Endothelial cell of umbilical vein (primary cell): ENCODE data around the gene MVD. TPM values are rescaled to one million over a fixed set of nuclear protein-coding genes. Genes with fewer than 3 reads are reported as not detected.

Source experiments
- BruUV-seq: library from RNA; stranded (reverse); fragments of 400-500 nt; replicated peaks from 2 replicates; lab custom pipeline; 2021; lab: Mats Ljungman, UMichigan
- CTCF ChIA-PET: fragments of 300-600, 350-600 bp; sonication (Branson Sonifier 250); formaldehyde crosslinking; loops from one replicate; lab custom pipeline; 2021; ENCODE audit warnings: antibody characterized with exemption, inconsistent platforms; lab: Charles Lee
- POLR2A ChIA-PET: fragments of 300-600, 350-600 bp; sonication (Branson Sonifier 250); formaldehyde crosslinking; loops from one replicate; lab custom pipeline; 2021; ENCODE audit warnings: antibody characterized with exemption, inconsistent platforms; lab: Charles Lee
- DNase-seq: peaks from one replicate; pipeline ENCODE4 v3.0.0-alpha.2; 2011; ENCODE audit warnings: low read depth, low spot score
- FAIRE-seq: peaks from 2 replicates; lab custom pipeline; 2011; peaks lifted over from hg19 to GRCh38; lab: Jason Lieb, UNC
- H2AFZ ChIP-seq: 2 replicates; pipeline ENCODE4 v1.6.0; 2012; ENCODE audit warnings: low read depth, low read length, control low read depth, inconsistent platforms
- H3K27ac ChIP-seq: 2 replicates; pipeline ENCODE4 v1.5.1; 2011; ENCODE audit warnings: low read depth, mild to moderate bottlenecking, control low read depth, low read length, moderate library complexity; ENCODE audit not compliant: insufficient read depth
- H3K27me3 ChIP-seq, 2 experiments: 2 replicates each; pipeline versions ENCODE4 v1.6.0 to v1.6.1; 2011; ENCODE audit warnings: low read length in 2 of 2, mixed read lengths in 1 of 2; ENCODE audit not compliant: control insufficient read depth in 2 of 2, insufficient read depth in 2 of 2
- H3K36me3 ChIP-seq, 2 experiments: 2 replicates in 1 of 2; 3 replicates in 1 of 2; pipeline ENCODE4 v1.5.1; 2011; ENCODE audit warnings: low read length in 2 of 2, mild to moderate bottlenecking in 1 of 2, moderate library complexity in 1 of 2; ENCODE audit not compliant: control insufficient read depth in 2 of 2, insufficient read depth in 2 of 2; ENCODE audit errors: extremely low read depth in 1 of 2
- H3K4me1 ChIP-seq: 3 replicates; pipeline ENCODE4 v1.5.1; 2011; ENCODE audit warnings: mild to moderate bottlenecking, low read length; ENCODE audit not compliant: control insufficient read depth, insufficient read depth; ENCODE audit errors: extremely low read depth
- H3K4me2 ChIP-seq: 2 replicates; pipeline ENCODE4 v1.6.1; 2011; ENCODE audit warnings: low read length, control low read depth, mixed read lengths; ENCODE audit not compliant: insufficient read depth
- H3K4me3 ChIP-seq, 3 experiments: fragments of 200-600 bp in 1 of 3; sonication (generic), shearing (Covaris generic) in 1 of 3; replicated peaks in 1 of 3; 2 replicates each; pipeline ENCODE4 v1.5.1; 2011 to 2016; ENCODE audit warnings: control low read depth in 3 of 3, low read length in 3 of 3, mild to moderate bottlenecking in 2 of 3, inconsistent platforms in 1 of 3, low read depth in 1 of 3, moderate library complexity in 1 of 3; ENCODE audit not compliant: insufficient read depth in 1 of 3
- H3K79me2 ChIP-seq: 2 replicates; pipeline ENCODE4 v1.6.0; 2012; ENCODE audit warnings: low read length, inconsistent platforms; ENCODE audit not compliant: control insufficient read depth, insufficient read depth
- H3K9ac ChIP-seq: replicated peaks from 2 replicates; pipeline ENCODE3; 2011; ENCODE audit warnings: low read length, control low read depth; ENCODE audit not compliant: insufficient read depth; ENCODE audit errors: extremely low read depth
- H3K9me1 ChIP-seq: replicated peaks from 3 replicates; pipeline ENCODE4 v1.6.0; 2011; ENCODE audit warnings: mild to moderate bottlenecking, low read length; ENCODE audit not compliant: control insufficient read depth, insufficient read depth; ENCODE audit errors: extremely low read depth
- H3K9me3 ChIP-seq: replicated peaks from 2 replicates; pipeline ENCODE4 v1.5.1; 2012; ENCODE audit warnings: low read length, inconsistent platforms; ENCODE audit not compliant: control insufficient read depth, insufficient read depth
- H4K20me1 ChIP-seq: replicated peaks from 2 replicates; pipeline ENCODE3; 2011; ENCODE audit warnings: mild to moderate bottlenecking, low read length; ENCODE audit not compliant: control insufficient read depth, insufficient read depth; ENCODE audit errors: extremely low read depth
- CTCF ChIP-seq, 2 donors: IDR thresholded peaks; 1 replicate in 1 of 2; 2 replicates in 1 of 2; pipeline ENCODE4 v1.5.1; 2011; ENCODE audit warnings: low read length in 2 of 2, mild to moderate bottlenecking in 2 of 2, moderate library complexity in 2 of 2, control low read depth in 1 of 2, inconsistent platforms in 1 of 2, low read depth in 1 of 2; ENCODE audit not compliant: insufficient read depth in 1 of 2; ENCODE audit errors: extremely low read depth in 1 of 2
- EZH2 ChIP-seq: IDR thresholded peaks from 2 replicates; pipeline ENCODE4 v1.6.1; 2012; ENCODE audit warnings: borderline replicate concordance, low read depth, mild to moderate bottlenecking, moderate library complexity, low read length, inconsistent platforms; ENCODE audit not compliant: severe bottlenecking
- FOS ChIP-seq: IDR thresholded peaks from 2 replicates; pipeline ENCODE4 v1.6.1; 2011; ENCODE audit warnings: mild to moderate bottlenecking, low read length, moderate library complexity, borderline replicate concordance; ENCODE audit not compliant: insufficient read depth
- GATA2 ChIP-seq: IDR thresholded peaks from 2 replicates; pipeline ENCODE4 v1.7.0; 2011; ENCODE audit warnings: low read depth, mild to moderate bottlenecking, moderate library complexity, mixed read lengths, low read length; ENCODE audit not compliant: insufficient read length, insufficient read depth
- JUN ChIP-seq: IDR thresholded peaks from 2 replicates; pipeline ENCODE4 v1.6.1; 2011; ENCODE audit warnings: borderline replicate concordance, low read depth; ENCODE audit not compliant: insufficient read length, insufficient read depth
- MAX ChIP-seq: IDR thresholded peaks from 2 replicates; pipeline ENCODE4 v1.6.1; 2011; ENCODE audit not compliant: insufficient read depth, insufficient read length
- MYC ChIP-seq: IDR thresholded peaks from one replicate; pipeline ENCODE4 v1.6.1; 2011; ENCODE audit warnings: mild to moderate bottlenecking, low read depth, low read length
- POLR2A ChIP-seq: IDR thresholded peaks from 2 replicates; pipeline ENCODE4 v1.6.1; 2012; ENCODE audit warnings: low read depth, mild to moderate bottlenecking, control low read depth, low read length
- POLR2AphosphoS5 ChIP-seq: IDR thresholded peaks from 2 replicates; pipeline ENCODE4 v1.6.1; 2012; ENCODE audit warnings: low read depth, mild to moderate bottlenecking, control low read depth, low read length, moderate library complexity; ENCODE audit not compliant: insufficient read depth
- dilution Hi-C: fragments of 300-500 bp; cut with MboI; formaldehyde crosslinking; loops from one replicate; pipeline ENCODE4 v1.15.0; 2019; ENCODE audit warnings: low sequenced_read_pairs; ENCODE audit not compliant: extremely low pct_ligation_motif_present
- intact Hi-C: fragments of 100-400 bp; cut with micrococcal nuclease; formaldehyde crosslinking; loops from one replicate; pipeline ENCODE4 v1.10.0; 2022
- polyA plus RNA-seq, 4 experiments: library from polyadenylated mRNA; depleted of rRNA in 3 of 4; stranded (reverse) in 3 of 4; unstranded in 1 of 4; fragments of >200 nt; gene quantifications; 2 replicates each; pipeline versions ENCODE4 v1.2.1 to v1.2.3, GENCODE V29; 2011 to 2012; ENCODE audit warnings: missing spikeins in 1 of 4
- total RNA-seq: library from RNA; stranded (reverse); gene quantifications from 2 replicates; pipeline ENCODE4 v1.2.3, GENCODE V29; 2021

The MVD gene
- total and polyA plus RNA-seq, 2 donors (not counting 3 experiments of a cell fraction or from before 2014, with no cell fraction given) = 64.4 to 142 TPM

GRCh38 chr16:88690341-88691128 is 27.6 kb upstream of the MVD start:
- H3K4me2 ChIP-seq = no peak overlapping the region
- ChIA-PET CTCF (no interaction called here), POLR2A (no interaction called here)
- FAIRE-seq = no peak
- H3K4me1 ChIP-seq = no peaks in the 10 kb centered on the region
- H3K27me3 ChIP-seq = peaks cover 0 to 2% of the 10 kb centered on the region in 2 experiments
- no peak for DNase-seq
- no TSS peak for BruUV-seq
- H3K36me3 ChIP-seq = no peaks in the 10 kb centered on the region
- no peak overlapping the region for H3K9ac ChIP-seq
- dilution Hi-C loops = no loop called here
- no peaks in the 10 kb centered on the region for H3K79me2 ChIP-seq
- H3K27ac ChIP-seq = no peak overlapping the region
- intact Hi-C loops = no loop called here
- H3K9me3 ChIP-seq = no peaks in the 10 kb centered on the region
- TF ChIP-seq JUN = no peak
- no peak for TF ChIP-seq CTCF (IDR thresholded peaks at IDR 0.05; ENCODE audit: extremely low read depth in 1 of 2, insufficient read depth in 1 of 2, low read depth in 1 of 2, low read length in 2 of 2)
- no peak for TF ChIP-seq GATA2
- TF ChIP-seq POLR2A = no peak
- TF ChIP-seq POLR2AphosphoS5 = no peak
- no peak for TF ChIP-seq EZH2
- TF ChIP-seq FOS = no peak
- no peak for TF ChIP-seq MAX
- no peak for TF ChIP-seq MYC
- no peaks in the 10 kb centered on the region for H4K20me1 ChIP-seq
- no peaks in the 10 kb centered on the region for H3K9me1 ChIP-seq
- H3K4me3 ChIP-seq = no peak overlapping the region
- no peak overlapping the region for H2AFZ ChIP-seq
